ENCODE results near the gene SLC24A1.

- TF ChIP-seq EZH2phosphoT487 (IDR thresholded peaks at IDR 0.05; ENCODE audit: insufficient read depth, low read depth) (no peak), EZH2 (IDR thresholded peaks at IDR 0.05; ENCODE audit: insufficient read depth, poor library complexity, severe bottlenecking) (no peak)
These were observed 49.8 kb upstream of the SLC24A1 start for GRCh38 chr15:65571971-65572370.

Data from GM23248 (cell line).